Esophagus squamous epithelium (tissue), 4 donors: Measurements from ENCODE around the gene KRT15.

Experiments used
- POLR2A ChIP-seq, 4 donors: fragments of 450-650 bp; IDR thresholded peaks; one replicate each; pipeline ENCODE4 v1.6.1; 2017; ENCODE audit warnings: antibody characterized with exemption in 4 of 4, mild to moderate bottlenecking in 4 of 4, moderate library complexity in 3 of 4
- TF ChIP-seq, protein P1 (sequence below), 6 experiments: fragments of 450-650 bp in 4 of 6; fragments of 200-600 bp in 2 of 6; sonication (generic) in 2 of 6; IDR thresholded peaks; one replicate each; pipeline ENCODE4 v1.5.1; 2016 to 2019; ENCODE audit warnings: antibody characterized with exemption in 6 of 6, mild to moderate bottlenecking in 4 of 6, moderate library complexity in 4 of 6

DNA sequence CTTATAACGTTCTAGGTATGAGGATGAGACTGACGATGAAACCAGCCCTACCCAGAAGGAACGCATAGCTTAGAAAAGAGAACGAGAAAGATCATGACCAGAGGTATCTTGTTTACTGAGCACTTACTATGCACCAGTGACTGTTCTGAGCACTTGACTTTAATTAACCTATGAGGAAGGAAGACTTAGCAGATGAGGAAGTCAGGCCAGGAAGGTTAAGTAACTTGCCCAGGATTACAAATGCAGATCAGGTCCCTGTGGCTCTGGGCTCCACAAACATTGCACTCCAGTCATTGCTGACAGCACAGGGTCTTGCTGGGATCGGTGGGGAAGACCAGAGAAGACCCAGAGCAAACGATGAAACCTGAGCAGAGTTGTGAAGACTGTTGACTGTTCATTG, 20.4 kb downstream of the KRT15 start:
- TF ChIP-seq, protein P1, sequence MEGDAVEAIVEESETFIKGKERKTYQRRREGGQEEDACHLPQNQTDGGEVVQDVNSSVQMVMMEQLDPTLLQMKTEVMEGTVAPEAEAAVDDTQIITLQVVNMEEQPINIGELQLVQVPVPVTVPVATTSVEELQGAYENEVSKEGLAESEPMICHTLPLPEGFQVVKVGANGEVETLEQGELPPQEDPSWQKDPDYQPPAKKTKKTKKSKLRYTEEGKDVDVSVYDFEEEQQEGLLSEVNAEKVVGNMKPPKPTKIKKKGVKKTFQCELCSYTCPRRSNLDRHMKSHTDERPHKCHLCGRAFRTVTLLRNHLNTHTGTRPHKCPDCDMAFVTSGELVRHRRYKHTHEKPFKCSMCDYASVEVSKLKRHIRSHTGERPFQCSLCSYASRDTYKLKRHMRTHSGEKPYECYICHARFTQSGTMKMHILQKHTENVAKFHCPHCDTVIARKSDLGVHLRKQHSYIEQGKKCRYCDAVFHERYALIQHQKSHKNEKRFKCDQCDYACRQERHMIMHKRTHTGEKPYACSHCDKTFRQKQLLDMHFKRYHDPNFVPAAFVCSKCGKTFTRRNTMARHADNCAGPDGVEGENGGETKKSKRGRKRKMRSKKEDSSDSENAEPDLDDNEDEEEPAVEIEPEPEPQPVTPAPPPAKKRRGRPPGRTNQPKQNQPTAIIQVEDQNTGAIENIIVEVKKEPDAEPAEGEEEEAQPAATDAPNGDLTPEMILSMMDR (IDR thresholded peaks at IDR 0.05), result no peak
- peak in 1 of 4 donors; percentile 17 for TF ChIP-seq POLR2A (IDR thresholded peaks at IDR 0.05)
